Keratinocyte (primary cell): Measurements from ENCODE around the gene ASTN2. TPM values are rescaled to one million over a fixed set of nuclear protein-coding genes. Genes with fewer than 3 reads are reported as not detected.

Source experiments
- DNase-seq: peaks from one replicate; pipeline ENCODE4 v3.0.0-alpha.2; 2011; ENCODE audit warnings: low read depth, missing footprints, low spot score
- FAIRE-seq: peaks from 2 replicates; lab custom pipeline; 2011; peaks lifted over from hg19 to GRCh38; lab: Jason Lieb, UNC
- H2AFZ ChIP-seq: 2 replicates; pipeline ENCODE4 v1.6.0; 2012; ENCODE audit warnings: low read length, control low read depth, inconsistent platforms; ENCODE audit not compliant: control insufficient read depth
- H3K27ac ChIP-seq: 2 replicates; pipeline ENCODE4 v1.5.1; 2011; ENCODE audit warnings: low read length; ENCODE audit not compliant: control insufficient read depth, insufficient read depth
- H3K27me3 ChIP-seq: 3 replicates; pipeline ENCODE4 v1.6.0; 2011; ENCODE audit warnings: low read length; ENCODE audit not compliant: control insufficient read depth, insufficient read depth; ENCODE audit errors: extremely low read depth
- H3K36me3 ChIP-seq, 2 experiments: 2 replicates in 1 of 2; 3 replicates in 1 of 2; pipeline ENCODE4 v1.5.1; 2011; ENCODE audit warnings: low read length in 2 of 2, mild to moderate bottlenecking in 1 of 2; ENCODE audit not compliant: control insufficient read depth in 2 of 2, insufficient read depth in 2 of 2; ENCODE audit errors: extremely low read depth in 1 of 2
- H3K4me1 ChIP-seq: 3 replicates; pipeline ENCODE4 v1.5.1; 2011; ENCODE audit warnings: low read length; ENCODE audit not compliant: control insufficient read depth, insufficient read depth; ENCODE audit errors: extremely low read depth
- H3K4me2 ChIP-seq: 3 replicates; pipeline ENCODE4 v1.6.0; 2011; ENCODE audit warnings: low read depth, low read length; ENCODE audit not compliant: control insufficient read depth, insufficient read depth; ENCODE audit errors: extremely low read depth
- H3K4me3 ChIP-seq, 3 experiments: fragments of 200-600 bp in 1 of 3; sonication (generic) in 1 of 3; 2 replicates in 2 of 3; 3 replicates in 1 of 3; pipeline ENCODE4 v1.5.1; 2011 to 2016; ENCODE audit warnings: low read length in 3 of 3, mild to moderate bottlenecking in 3 of 3, control low read depth in 2 of 3, inconsistent platforms in 1 of 3, low read depth in 1 of 3, mixed read lengths in 1 of 3, mixed run types in 1 of 3, moderate library complexity in 1 of 3; ENCODE audit not compliant: control insufficient read depth in 2 of 3, insufficient read depth in 2 of 3; ENCODE audit errors: extremely low read depth in 1 of 3
- H3K79me2 ChIP-seq: 2 replicates; pipeline ENCODE4 v1.6.0; 2012; ENCODE audit warnings: low read length; ENCODE audit not compliant: control insufficient read depth, insufficient read depth
- H3K9ac ChIP-seq: 3 replicates; pipeline ENCODE4 v1.6.0; 2011; ENCODE audit warnings: low read length; ENCODE audit not compliant: control insufficient read depth, insufficient read depth; ENCODE audit errors: extremely low read depth
- H3K9me1 ChIP-seq: 3 replicates; pipeline ENCODE4 v1.6.0; 2011; ENCODE audit warnings: low read length; ENCODE audit not compliant: control insufficient read depth, insufficient read depth; ENCODE audit errors: extremely low read depth
- H3K9me3 ChIP-seq: 2 replicates; pipeline ENCODE4 v1.5.1; 2012; ENCODE audit warnings: low read depth, low read length; ENCODE audit not compliant: control insufficient read depth
- H4K20me1 ChIP-seq: 3 replicates; pipeline ENCODE4 v1.6.0; 2011; ENCODE audit warnings: low read length; ENCODE audit not compliant: control insufficient read depth, insufficient read depth; ENCODE audit errors: extremely low read depth
- EZH2 ChIP-seq: IDR thresholded peaks from one replicate; pipeline ENCODE4 v1.6.1; 2012; ENCODE audit warnings: inconsistent platforms, mild to moderate bottlenecking, low read length, moderate library complexity
- dilution Hi-C: fragments of 300-500 bp; cut with MboI; formaldehyde crosslinking; loops from one replicate; pipeline ENCODE4 v1.7.0; 2020; ENCODE audit warnings: low sequenced_read_pairs; ENCODE audit not compliant: extremely low pct_ligation_motif_present
- polyA plus RNA-seq, 5 experiments: library from polyadenylated mRNA; depleted of rRNA in 3 of 5; stranded (reverse) in 3 of 5; stranded (forward) in 1 of 5; unstranded in 1 of 5; fragments of >200 nt; gene quantifications; 1 replicate in 1 of 5; 2 replicates in 3 of 5; 3 replicates in 1 of 5; pipeline versions ENCODE4 v1.2.1 to v1.2.3, GENCODE V29; 2011 to 2012; ENCODE audit warnings: missing spikeins in 2 of 5, low read depth in 1 of 5, low replicate concordance in 1 of 5
- TF ChIP-seq, protein P1 (sequence below), 3 experiments: IDR thresholded peaks in 1 of 3; conservative IDR thresholded peaks in 1 of 3; optimal IDR thresholded peaks in 1 of 3; 2 replicates in 2 of 3; 3 replicates in 1 of 3; pipeline versions ENCODE3 to v1.5.1; 2011; ENCODE audit warnings: low read length in 3 of 3, mild to moderate bottlenecking in 3 of 3, moderate library complexity in 2 of 3, control low read depth in 1 of 3, inconsistent platforms in 1 of 3; ENCODE audit not compliant: insufficient read depth in 2 of 3; ENCODE audit errors: extremely low read depth in 1 of 3

The ASTN2 gene
- polyA plus RNA-seq, 1 donor (not counting 4 experiments of a cell fraction or from before 2014, with no cell fraction given), result 0.31 TPM

- no peaks in the 10 kb centered on the region for H3K9me3 ChIP-seq
- no peak overlapping the region for H2AFZ ChIP-seq
- TF ChIP-seq, protein P1, sequence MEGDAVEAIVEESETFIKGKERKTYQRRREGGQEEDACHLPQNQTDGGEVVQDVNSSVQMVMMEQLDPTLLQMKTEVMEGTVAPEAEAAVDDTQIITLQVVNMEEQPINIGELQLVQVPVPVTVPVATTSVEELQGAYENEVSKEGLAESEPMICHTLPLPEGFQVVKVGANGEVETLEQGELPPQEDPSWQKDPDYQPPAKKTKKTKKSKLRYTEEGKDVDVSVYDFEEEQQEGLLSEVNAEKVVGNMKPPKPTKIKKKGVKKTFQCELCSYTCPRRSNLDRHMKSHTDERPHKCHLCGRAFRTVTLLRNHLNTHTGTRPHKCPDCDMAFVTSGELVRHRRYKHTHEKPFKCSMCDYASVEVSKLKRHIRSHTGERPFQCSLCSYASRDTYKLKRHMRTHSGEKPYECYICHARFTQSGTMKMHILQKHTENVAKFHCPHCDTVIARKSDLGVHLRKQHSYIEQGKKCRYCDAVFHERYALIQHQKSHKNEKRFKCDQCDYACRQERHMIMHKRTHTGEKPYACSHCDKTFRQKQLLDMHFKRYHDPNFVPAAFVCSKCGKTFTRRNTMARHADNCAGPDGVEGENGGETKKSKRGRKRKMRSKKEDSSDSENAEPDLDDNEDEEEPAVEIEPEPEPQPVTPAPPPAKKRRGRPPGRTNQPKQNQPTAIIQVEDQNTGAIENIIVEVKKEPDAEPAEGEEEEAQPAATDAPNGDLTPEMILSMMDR (optimal IDR thresholded peaks at IDR 0.05 in 1 of 3, IDR thresholded peaks at IDR 0.05 in 1 of 3, conservative IDR thresholded peaks at IDR 0.05 in 1 of 3; ENCODE audit: extremely low read depth in 1 of 3, insufficient read depth in 2 of 3, low read length in 3 of 3), result no peak
- TF ChIP-seq EZH2, result no peak
- H3K27ac ChIP-seq, result no peak overlapping the region
- H3K4me3 ChIP-seq, result no peak overlapping the region
- no peak overlapping the region for H3K4me2 ChIP-seq
- dilution Hi-C loops, result no loop called here
- H3K9me1 ChIP-seq, result no peaks in the 10 kb centered on the region
- no peak overlapping the region for H3K9ac ChIP-seq
- no peaks in the 10 kb centered on the region for H3K4me1 ChIP-seq
- no peaks in the 10 kb centered on the region for H3K79me2 ChIP-seq
- H3K36me3 ChIP-seq, result no peaks in the 10 kb centered on the region
- FAIRE-seq (no peak), DNase-seq (no peak)
- H4K20me1 ChIP-seq, result no peaks in the 10 kb centered on the region
- no peaks in the 10 kb centered on the region for H3K27me3 ChIP-seq
Observed at GRCh38 chr9:116639251-116639741, 775.6 kb downstream of the ASTN2 start.

DNA sequence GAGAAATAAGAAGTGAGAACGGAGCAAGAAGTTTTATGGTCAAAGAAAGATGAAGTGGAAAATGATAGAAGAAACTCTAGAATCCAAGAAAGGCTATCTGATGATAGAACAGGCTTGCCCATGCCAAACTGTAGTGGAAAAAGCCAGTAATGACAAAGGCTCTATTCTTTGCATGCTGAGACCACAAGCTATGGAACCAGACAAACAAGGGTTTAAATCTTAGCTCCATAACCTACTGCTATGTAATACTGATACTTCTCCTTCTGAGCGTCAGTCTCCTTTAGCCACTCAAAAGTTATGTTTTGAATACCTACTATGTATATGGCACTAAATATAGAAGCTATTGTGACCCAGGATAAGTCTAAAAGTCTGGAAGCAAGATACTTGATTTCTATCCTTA, 778.9 kb downstream of the ASTN2 start:
- dilution Hi-C loops, result no loop called here
- Histone ChIP-seq H3K4me2 (no peak overlapping the region), H3K4me3 (no peak overlapping the region), H3K27ac (no peak overlapping the region), H2AFZ (no peak overlapping the region), H3K4me1 (no peaks in the 10 kb centered on the region), H3K9me3 (no peaks in the 10 kb centered on the region), H3K9me1 (no peaks in the 10 kb centered on the region), H3K27me3 (no peaks in the 10 kb centered on the region), H3K9ac (no peak overlapping the region), H4K20me1 (no peaks in the 10 kb centered on the region), H3K36me3 (no peaks in the 10 kb centered on the region), H3K79me2 (no peaks in the 10 kb centered on the region)
- TF ChIP-seq, protein P1 (optimal IDR thresholded peaks at IDR 0.05 in 1 of 3, IDR thresholded peaks at IDR 0.05 in 1 of 3, conservative IDR thresholded peaks at IDR 0.05 in 1 of 3; ENCODE audit: extremely low read depth in 1 of 3, insufficient read depth in 2 of 3, low read length in 3 of 3), result no peak
- no peak for TF ChIP-seq EZH2
- DNase-seq (no peak), FAIRE-seq (no peak)
